GM13977 (cell line): ENCODE data around the gene SMC1A.

ENCODE experiments used
- DNase-seq: peaks from one replicate; pipeline ENCODE4 v3.0.0; 2012; ENCODE audit warnings: low spot score
- in situ Hi-C: fragments of 300-500 bp; cut with MboI; formaldehyde crosslinking; loops from one replicate; pipeline ENCODE4 v1.12.0; 2022; ENCODE audit warnings: low sequenced_read_pairs, low pct_unique_long_range_greater_than_20kb, mixed read lengths, inconsistent platforms; ENCODE audit not compliant: unreplicated experiment
- TF ChIP-seq, protein P1 (sequence below): IDR thresholded peaks from 2 replicates; pipeline ENCODE4 v1.5.1; 2012; ENCODE audit warnings: mild to moderate bottlenecking, control low read depth; ENCODE audit not compliant: insufficient read depth; ENCODE audit errors: extremely low read depth, missing control alignments

SMC1A gene

DNA sequence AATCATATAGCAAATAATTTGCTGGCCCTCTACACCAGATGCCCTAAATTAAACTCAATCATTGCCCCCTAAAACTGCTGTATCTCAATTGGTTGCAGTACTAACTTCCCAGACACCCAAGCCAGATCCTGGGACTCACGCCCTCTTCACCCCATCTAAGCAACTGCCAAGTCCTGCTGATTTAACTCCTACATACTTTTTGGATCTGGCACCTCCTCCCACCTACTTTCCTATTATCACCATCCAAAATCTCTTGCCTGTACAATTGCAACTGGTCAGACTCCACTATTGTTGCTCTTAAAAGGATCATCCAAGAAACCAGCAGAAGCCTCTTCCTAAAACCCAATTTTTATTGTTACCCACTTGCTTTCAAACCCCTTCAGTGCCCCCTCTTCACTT lies 16.4 kb upstream of the SMC1A start:
- DNase-seq: no peak
- TF ChIP-seq, protein P1, sequence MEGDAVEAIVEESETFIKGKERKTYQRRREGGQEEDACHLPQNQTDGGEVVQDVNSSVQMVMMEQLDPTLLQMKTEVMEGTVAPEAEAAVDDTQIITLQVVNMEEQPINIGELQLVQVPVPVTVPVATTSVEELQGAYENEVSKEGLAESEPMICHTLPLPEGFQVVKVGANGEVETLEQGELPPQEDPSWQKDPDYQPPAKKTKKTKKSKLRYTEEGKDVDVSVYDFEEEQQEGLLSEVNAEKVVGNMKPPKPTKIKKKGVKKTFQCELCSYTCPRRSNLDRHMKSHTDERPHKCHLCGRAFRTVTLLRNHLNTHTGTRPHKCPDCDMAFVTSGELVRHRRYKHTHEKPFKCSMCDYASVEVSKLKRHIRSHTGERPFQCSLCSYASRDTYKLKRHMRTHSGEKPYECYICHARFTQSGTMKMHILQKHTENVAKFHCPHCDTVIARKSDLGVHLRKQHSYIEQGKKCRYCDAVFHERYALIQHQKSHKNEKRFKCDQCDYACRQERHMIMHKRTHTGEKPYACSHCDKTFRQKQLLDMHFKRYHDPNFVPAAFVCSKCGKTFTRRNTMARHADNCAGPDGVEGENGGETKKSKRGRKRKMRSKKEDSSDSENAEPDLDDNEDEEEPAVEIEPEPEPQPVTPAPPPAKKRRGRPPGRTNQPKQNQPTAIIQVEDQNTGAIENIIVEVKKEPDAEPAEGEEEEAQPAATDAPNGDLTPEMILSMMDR: no peak
- in situ Hi-C loops: no loop called here

- in situ Hi-C loops: no loop called here
- TF ChIP-seq, protein P1: no peak
- DNase-seq: peak; percentile 8
These were observed 15.8 kb upstream of the SMC1A start for GRCh38 chrX:53438174-53438831.

- TF ChIP-seq, protein P1: no peak
- peak; percentile 44 for DNase-seq
- in situ Hi-C loops: no loop called here
These were observed 14.8 kb upstream of the SMC1A start for GRCh38 chrX:53437206-53437605.

DNA sequence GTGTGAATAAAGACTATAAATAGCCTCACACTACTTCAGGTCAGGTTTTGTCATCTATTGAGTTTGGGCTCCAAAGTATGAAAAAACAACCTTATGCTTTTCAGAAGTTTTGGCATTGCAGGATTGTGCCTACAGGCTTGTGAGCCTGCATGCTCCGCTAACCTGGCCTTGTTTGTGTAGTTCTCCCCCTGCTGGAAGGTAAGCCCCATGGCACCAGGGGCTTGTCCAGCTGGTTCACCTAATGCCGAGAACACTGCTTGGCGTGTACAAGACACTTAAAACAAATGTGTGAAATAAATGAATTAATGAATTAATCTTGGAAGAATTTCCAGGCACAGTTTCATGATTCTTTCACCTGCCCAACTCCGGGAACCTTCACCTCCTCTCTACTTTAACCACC lies 13.5 kb upstream of the SMC1A start:
- in situ Hi-C loops: no loop called here
- TF ChIP-seq, protein P1: peak; percentile 93
- peak; percentile 86 for DNase-seq

DNA sequence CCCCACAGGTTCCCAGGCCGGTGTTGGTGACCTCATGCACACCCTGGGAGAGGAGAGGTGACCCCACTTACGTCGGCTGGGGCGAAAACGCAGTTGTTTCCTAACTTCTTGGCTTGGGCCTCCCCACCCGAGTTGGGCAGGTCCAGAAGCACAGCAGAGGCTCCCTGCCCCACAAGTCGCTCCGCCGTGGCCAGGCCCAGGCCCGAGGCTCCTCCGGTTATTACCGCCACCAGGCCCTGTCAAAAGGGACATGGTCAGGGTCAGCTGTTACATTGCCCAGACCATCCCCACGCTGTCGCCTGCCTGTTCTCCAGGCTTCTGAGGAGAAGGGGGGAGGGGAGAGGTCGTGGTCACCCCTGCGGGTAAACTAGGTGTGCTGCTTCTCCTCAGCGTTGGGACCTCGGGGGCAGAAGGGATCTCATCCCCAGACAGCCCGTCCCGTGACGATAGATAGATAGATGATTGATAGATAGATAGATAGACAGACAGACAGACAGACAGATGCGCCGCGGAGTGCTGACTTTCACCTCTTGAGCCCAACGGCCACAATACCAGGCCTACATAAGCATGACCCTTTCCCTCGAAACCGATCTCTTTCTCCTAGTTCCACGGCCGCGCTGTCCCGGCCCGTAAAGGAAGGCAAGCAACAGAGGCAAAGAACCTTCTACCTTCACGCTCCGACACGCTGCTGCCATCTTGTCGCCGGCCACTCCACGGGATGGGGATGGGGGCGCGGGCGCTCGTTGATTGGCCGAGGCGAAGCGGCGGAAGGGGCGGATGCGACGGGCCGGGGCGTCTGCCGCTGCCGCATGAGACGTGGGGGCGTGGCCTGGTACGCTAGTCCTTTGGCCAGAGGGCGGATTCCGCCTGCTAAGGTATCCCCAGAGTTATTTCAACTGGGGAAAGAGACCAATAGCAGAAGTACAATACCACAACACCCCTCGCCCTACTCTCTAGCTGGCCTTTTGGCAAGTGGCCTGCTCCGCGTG lies 11.5 kb upstream of the SMC1A start, which contains the start of gene HSD17B10:
TSS of gene HSD17B10 (minus strand) at position 720 of the 989 bp plus-strand sequence. CDS start at position 695, 25 bp downstream.
- in situ Hi-C loops: no loop called here
- TF ChIP-seq, protein P1: no peak
- DNase-seq: peak; percentile 84

DNA sequence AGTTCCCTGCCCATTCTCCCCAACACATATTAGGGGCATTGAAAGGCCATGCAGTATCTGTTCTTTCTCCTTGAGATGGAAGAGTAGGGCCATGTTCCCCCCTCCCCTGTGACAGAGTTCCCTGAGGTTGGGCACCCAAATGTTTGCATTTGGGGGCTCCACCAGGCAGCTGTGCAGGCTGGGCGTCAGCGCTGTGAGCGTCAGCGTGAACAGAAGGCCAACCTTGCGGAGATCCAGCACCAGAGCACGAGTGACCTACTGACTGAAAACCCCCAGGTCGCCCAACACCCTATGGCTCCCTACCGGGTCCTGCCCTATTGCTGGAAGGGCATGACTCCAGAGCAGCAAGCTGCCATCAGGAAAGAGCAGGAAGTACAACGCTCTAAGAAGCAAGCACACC lies 7.8 kb upstream of the SMC1A start:
- TF ChIP-seq, protein P1: no peak
- in situ Hi-C loops: no loop called here
- DNase-seq: no peak
